Endothelial cell (in vitro differentiated cells): ENCODE data around the gene SLC28A3. TPM values are rescaled to one million over a fixed set of nuclear protein-coding genes. Genes with fewer than 3 reads are reported as not detected.

Source experiments
- DNase-seq: peaks from one replicate; pipeline ENCODE4 v3.0.0; 2021; ENCODE audit warnings: low spot score
- H3K27ac Mint-ChIP-seq: one replicate; pipeline ENCODE4 v1.8.0; 2021; ENCODE audit warnings: mixed read lengths, inconsistent platforms; ENCODE audit not compliant: unreplicated experiment
- H3K27me3 Mint-ChIP-seq: one replicate; pipeline ENCODE4 v1.8.0; 2021; ENCODE audit warnings: mild to moderate bottlenecking, moderate library complexity, mixed read lengths, inconsistent platforms; ENCODE audit not compliant: unreplicated experiment
- H3K36me3 Mint-ChIP-seq: one replicate; pipeline ENCODE4 v1.8.0; 2021; ENCODE audit warnings: mild to moderate bottlenecking, low read depth, mixed read lengths, inconsistent platforms; ENCODE audit not compliant: unreplicated experiment
- H3K4me1 Mint-ChIP-seq: one replicate; pipeline ENCODE4 v1.8.0; 2021; ENCODE audit warnings: mild to moderate bottlenecking, mixed read lengths, inconsistent platforms; ENCODE audit not compliant: unreplicated experiment
- H3K4me3 Mint-ChIP-seq: one replicate; pipeline ENCODE4 v1.8.0; 2021; ENCODE audit warnings: mild to moderate bottlenecking, mixed read lengths, inconsistent platforms; ENCODE audit not compliant: unreplicated experiment
- H3K9me3 Mint-ChIP-seq: one replicate; pipeline ENCODE4 v1.8.0; 2021; ENCODE audit warnings: mixed read lengths, inconsistent platforms; ENCODE audit not compliant: unreplicated experiment
- total RNA-seq: library from RNA; stranded (reverse); fragmentation: NEBNext Ultra II Directional; extraction: Animal tissue kit (Norgen Biotek cat#: 25700); gene quantifications from one replicate; pipeline ENCODE4 v1.2.1, GENCODE V29; 2021; ENCODE audit not compliant: unreplicated experiment
- TF ChIP-seq, protein P1 (sequence below): fragments of 200-600 bp; sonication (generic); IDR thresholded peaks from one replicate; pipeline ENCODE4 v1.5.0; 2021; ENCODE audit warnings: antibody characterized with exemption; ENCODE audit not compliant: unreplicated experiment

Gene SLC28A3
- total RNA-seq, 1 donor from 2014 or later, result 0.26 TPM

DNA sequence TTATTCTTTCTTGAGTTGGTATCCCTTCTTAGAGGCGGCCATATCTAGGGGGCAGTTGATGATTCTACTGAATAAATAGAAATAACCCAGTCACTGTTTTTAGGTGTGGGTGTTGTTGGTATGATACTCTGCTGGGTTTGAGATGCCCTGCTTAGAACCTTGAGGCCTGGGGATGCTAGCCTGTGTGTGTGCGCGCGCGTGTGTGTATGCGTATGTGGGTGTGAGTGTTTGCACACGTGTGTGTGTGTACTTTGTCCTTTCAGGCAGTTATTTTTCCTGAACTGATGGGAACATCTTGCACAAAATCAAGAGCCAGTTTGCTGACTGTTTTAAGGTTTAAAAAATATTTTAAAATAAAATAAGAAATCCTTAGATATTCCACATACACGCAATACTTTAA, 3.3 kb downstream of the SLC28A3 start:
- H3K36me3 Mint-ChIP-seq, result no peaks in the 10 kb centered on the region
- H3K9me3 Mint-ChIP-seq, result no peaks in the 10 kb centered on the region
- H3K4me3 Mint-ChIP-seq, result no peak overlapping the region
- TF ChIP-seq, protein P1, sequence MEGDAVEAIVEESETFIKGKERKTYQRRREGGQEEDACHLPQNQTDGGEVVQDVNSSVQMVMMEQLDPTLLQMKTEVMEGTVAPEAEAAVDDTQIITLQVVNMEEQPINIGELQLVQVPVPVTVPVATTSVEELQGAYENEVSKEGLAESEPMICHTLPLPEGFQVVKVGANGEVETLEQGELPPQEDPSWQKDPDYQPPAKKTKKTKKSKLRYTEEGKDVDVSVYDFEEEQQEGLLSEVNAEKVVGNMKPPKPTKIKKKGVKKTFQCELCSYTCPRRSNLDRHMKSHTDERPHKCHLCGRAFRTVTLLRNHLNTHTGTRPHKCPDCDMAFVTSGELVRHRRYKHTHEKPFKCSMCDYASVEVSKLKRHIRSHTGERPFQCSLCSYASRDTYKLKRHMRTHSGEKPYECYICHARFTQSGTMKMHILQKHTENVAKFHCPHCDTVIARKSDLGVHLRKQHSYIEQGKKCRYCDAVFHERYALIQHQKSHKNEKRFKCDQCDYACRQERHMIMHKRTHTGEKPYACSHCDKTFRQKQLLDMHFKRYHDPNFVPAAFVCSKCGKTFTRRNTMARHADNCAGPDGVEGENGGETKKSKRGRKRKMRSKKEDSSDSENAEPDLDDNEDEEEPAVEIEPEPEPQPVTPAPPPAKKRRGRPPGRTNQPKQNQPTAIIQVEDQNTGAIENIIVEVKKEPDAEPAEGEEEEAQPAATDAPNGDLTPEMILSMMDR, result no peak
- no peaks in the 10 kb centered on the region for H3K4me1 Mint-ChIP-seq
- no peak overlapping the region for H3K27ac Mint-ChIP-seq
- DNase-seq, result no peak
- H3K27me3 Mint-ChIP-seq, result peaks cover 3% of the 10 kb centered on the region

DNA sequence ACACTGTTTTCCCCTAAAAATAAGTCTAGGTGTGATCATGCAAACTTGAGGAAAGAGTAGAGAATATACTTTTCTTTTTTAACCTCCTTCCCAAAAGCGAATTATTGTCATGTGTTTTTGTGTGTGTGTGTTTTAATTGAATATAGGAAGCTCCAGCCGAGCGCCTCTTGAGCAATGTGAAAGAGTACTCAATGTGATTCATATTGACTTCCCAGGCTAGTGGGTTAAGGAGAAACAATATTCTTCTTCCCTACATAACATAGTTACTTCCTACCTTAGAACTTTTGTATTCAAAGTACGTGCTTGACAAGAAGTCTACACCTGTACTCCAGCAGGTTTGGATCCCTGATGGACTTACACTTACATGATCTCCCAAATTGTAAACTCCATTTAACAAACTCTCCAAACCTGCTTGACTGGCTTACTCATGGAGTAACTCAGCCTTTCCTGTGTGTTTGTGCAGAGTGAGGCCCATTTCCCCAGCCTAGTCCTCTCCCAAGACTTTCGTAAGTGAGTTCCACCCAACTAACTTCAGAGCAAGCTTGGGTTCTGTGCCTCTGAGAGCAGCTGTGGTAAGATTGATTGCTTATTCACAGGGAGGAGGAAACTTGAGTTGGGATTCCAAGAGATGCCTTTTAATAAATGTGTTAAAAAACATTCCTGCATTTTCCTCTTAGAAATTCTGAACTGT, 9.3 kb downstream of the SLC28A3 start:
- peaks cover 5% of the 10 kb centered on the region for H3K36me3 Mint-ChIP-seq
- H3K27me3 Mint-ChIP-seq, result no peaks in the 10 kb centered on the region
- H3K4me3 Mint-ChIP-seq, result no peak overlapping the region
- H3K27ac Mint-ChIP-seq, result no peak overlapping the region
- DNase-seq, result no peak
- H3K4me1 Mint-ChIP-seq, result no peaks in the 10 kb centered on the region
- TF ChIP-seq, protein P1, result no peak
- H3K9me3 Mint-ChIP-seq, result no peaks in the 10 kb centered on the region

DNA sequence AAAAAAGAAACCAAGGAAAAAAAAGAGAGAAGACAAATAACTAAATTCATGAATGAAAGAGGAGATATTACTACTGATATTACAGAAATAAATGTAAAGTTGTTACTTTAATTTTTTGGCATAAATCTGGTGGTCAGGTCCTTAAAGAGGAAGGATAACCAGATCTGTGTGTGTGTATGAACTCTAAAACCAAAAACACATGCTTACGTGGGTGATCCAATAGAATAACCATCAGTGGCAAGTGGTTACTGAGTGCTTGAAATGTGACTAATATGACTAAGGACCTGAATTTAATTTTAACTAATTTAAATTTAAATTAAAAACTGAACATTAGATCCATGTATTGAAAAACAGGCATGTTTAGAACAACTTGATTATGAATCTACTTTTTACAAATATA, 10.3 kb downstream of the SLC28A3 start:
- H3K27ac Mint-ChIP-seq, result no peak overlapping the region
- peaks cover 5% of the 10 kb centered on the region for H3K36me3 Mint-ChIP-seq
- no peak overlapping the region for H3K4me3 Mint-ChIP-seq
- H3K27me3 Mint-ChIP-seq, result no peaks in the 10 kb centered on the region
- no peaks in the 10 kb centered on the region for H3K9me3 Mint-ChIP-seq
- TF ChIP-seq, protein P1, result no peak
- no peaks in the 10 kb centered on the region for H3K4me1 Mint-ChIP-seq
- no peak for DNase-seq

DNA sequence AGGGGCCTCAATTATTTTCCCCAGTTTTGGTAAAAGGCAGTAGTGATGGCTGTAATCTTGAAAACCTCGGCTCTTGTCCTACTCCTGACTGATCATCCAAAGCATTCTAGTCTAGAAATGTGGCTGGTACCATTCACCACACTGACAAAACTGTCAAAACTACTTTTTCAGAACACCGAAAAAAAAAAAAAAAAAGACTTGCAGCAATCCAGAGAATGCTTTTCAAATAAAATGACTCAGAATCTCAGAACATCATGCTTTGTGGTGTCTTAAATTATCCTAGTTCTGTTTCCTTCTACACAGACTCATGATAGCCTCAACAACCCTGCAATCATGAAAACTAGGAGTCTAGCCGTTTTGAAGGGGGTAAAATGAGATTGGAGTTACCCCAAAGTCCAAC, 13.4 kb downstream of the SLC28A3 start:
- Mint-ChIP-seq H3K9me3 (no peaks in the 10 kb centered on the region), H3K27ac (no peak overlapping the region), H3K4me1 (peaks cover 6% of the 10 kb centered on the region), H3K27me3 (peaks cover 2% of the 10 kb centered on the region), H3K36me3 (peaks cover 5% of the 10 kb centered on the region), H3K4me3 (no peak overlapping the region)
- TF ChIP-seq, protein P1, result no peak
- DNase-seq, result no peak

DNA sequence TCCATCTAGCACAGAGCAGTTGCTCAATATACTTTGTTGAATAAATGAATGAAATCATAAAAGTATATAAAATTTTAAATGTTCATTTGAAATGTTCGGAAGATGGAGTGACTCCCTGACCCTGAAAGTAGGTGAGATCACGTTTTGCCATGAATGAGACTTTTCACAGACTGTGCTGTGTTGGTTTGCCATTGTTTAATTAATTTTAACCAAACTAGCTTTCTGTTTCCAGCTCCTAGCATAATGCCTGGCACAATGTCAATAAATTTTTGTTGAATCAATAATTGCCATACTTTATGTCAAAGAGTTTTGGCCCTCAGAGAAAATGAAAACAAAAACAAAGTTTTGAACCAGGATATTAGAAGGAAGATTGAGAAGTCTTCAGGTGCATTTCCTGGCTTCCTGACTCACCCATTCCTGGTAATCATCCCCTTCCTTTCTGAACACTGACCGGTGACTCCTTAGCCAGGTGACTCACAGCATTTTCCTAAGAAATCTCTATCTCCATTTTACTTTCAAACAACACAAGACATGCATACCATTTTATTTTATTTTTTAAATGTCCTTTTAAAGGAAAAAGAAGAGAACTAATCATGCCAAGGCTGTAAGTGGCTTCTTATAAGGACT, 15.1 kb downstream of the SLC28A3 start:
- Mint-ChIP-seq H3K4me3 (no peak overlapping the region), H3K36me3 (peaks cover 5% of the 10 kb centered on the region), H3K27me3 (peaks cover 2% of the 10 kb centered on the region), H3K9me3 (no peaks in the 10 kb centered on the region), H3K27ac (no peak overlapping the region), H3K4me1 (peaks cover 6% of the 10 kb centered on the region)
- TF ChIP-seq, protein P1, result no peak
- no peak for DNase-seq
